Activated B cell treated with CpG ODN at 0.5 μM for 24 hours (primary cell): ENCODE data around the gene SUSD2. TPM values are rescaled to one million over a fixed set of nuclear protein-coding genes. Genes with fewer than 3 reads are reported as not detected.
A peak's percentile ranks its signal among the peaks of the same experiment; 100 is the strongest.

ENCODE experiments used
- ATAC-seq: fragments of 200-7000 bp; cut with Tn5 transposase; one replicate; pipeline ENCODE4 v1.10.0; 2021; ENCODE audit warnings: low read depth, mild to moderate bottlenecking, moderate library complexity
- CTCF ChIA-PET: fragments of 350-600 bp; sonication (Branson Sonifier 250); formaldehyde crosslinking; loops from one replicate; lab custom pipeline; 2021; ENCODE audit warnings: antibody characterized with exemption; lab: Charles Lee
- POLR2A ChIA-PET: fragments of 350-600 bp; sonication (Branson Sonifier 250); formaldehyde crosslinking; loops from one replicate; lab custom pipeline; 2021; ENCODE audit warnings: antibody characterized with exemption; lab: Charles Lee
- DNase-seq: peaks from one replicate; pipeline ENCODE4 v3.0.0; 2022
- H3K27ac Mint-ChIP-seq: one replicate; pipeline ENCODE4 v1.8.0; 2020; ENCODE audit warnings: mixed read lengths
- H3K27me3 Mint-ChIP-seq: one replicate; pipeline ENCODE4 v1.8.0; 2021; ENCODE audit warnings: mixed read lengths
- H3K36me3 Mint-ChIP-seq: one replicate; pipeline ENCODE4 v1.8.0; 2021; ENCODE audit warnings: low read depth, mixed read lengths
- H3K4me1 Mint-ChIP-seq: one replicate; pipeline ENCODE4 v1.8.0; 2021; ENCODE audit warnings: mixed read lengths
- H3K4me3 Mint-ChIP-seq: one replicate; pipeline ENCODE4 v1.8.0; 2020; ENCODE audit warnings: mild to moderate bottlenecking, mixed read lengths
- H3K9me3 Mint-ChIP-seq: one replicate; pipeline ENCODE4 v1.8.0; 2020; ENCODE audit warnings: mixed read lengths
- CTCF ChIP-seq: fragments of 200-600 bp; IDR thresholded peaks from one replicate; pipeline ENCODE4 v1.8.0; 2022; ENCODE audit warnings: antibody characterized with exemption, mild to moderate bottlenecking
- intact Hi-C: fragments of 100-400 bp; cut with micrococcal nuclease; formaldehyde crosslinking; loops from one replicate; pipeline ENCODE4 v1.15.1; 2024
- total RNA-seq: library from RNA; stranded (reverse); gene quantifications from 2 replicates; pipeline ENCODE4 v1.2.3, GENCODE V29; 2022

SUSD2 gene
- total RNA-seq, 1 donor from 2014 or later, result 0.93 TPM

- DNase-seq (no peak), ATAC-seq (no peak)
- no peak overlapping the region for H3K4me3 Mint-ChIP-seq
- no peak overlapping the region for H3K27ac Mint-ChIP-seq
- no peaks in the 10 kb centered on the region for H3K9me3 Mint-ChIP-seq
- peaks cover 10% of the 10 kb centered on the region for H3K4me1 Mint-ChIP-seq
- no peaks in the 10 kb centered on the region for H3K27me3 Mint-ChIP-seq
- ChIA-PET POLR2A (no interaction called here), CTCF (no interaction called here)
- H3K36me3 Mint-ChIP-seq, result peaks cover 2% of the 10 kb centered on the region
- intact Hi-C loops, result no loop called here
- TF ChIP-seq CTCF, result no peak
Measured at GRCh38 chr22:24184057-24184798, 2.9 kb downstream of the SUSD2 start.

- ATAC-seq, result no peak
- no peak for TF ChIP-seq CTCF
- peak; percentile 12 for DNase-seq
- CTCF ChIA-PET, result no interaction called here
- no peaks in the 10 kb centered on the region for H3K9me3 Mint-ChIP-seq
- H3K4me3 Mint-ChIP-seq, result no peak overlapping the region
- peaks cover 10% of the 10 kb centered on the region for H3K4me1 Mint-ChIP-seq
- H3K27ac Mint-ChIP-seq, result no peak overlapping the region
- POLR2A ChIA-PET, result no interaction called here
- intact Hi-C loops, result loop anchor here (5.0 kb wide), 1 partner anchor 62 kb away; the partner anchor contains the start of gene GGT5
- H3K36me3 Mint-ChIP-seq, result no peaks in the 10 kb centered on the region
- peaks cover 3% of the 10 kb centered on the region for H3K27me3 Mint-ChIP-seq
Measured at GRCh38 chr22:24185001-24185500, 3.8 kb downstream of the SUSD2 start.

GRCh38 chr22:24185501-24186351 lies 4.4 kb downstream of the SUSD2 start:
- CTCF ChIA-PET, result no interaction called here
- Mint-ChIP-seq H3K4me1 (peaks cover 10% of the 10 kb centered on the region), H3K27me3 (peaks cover 3% of the 10 kb centered on the region), H3K9me3 (no peaks in the 10 kb centered on the region), H3K4me3 (no peak overlapping the region), H3K27ac (no peak overlapping the region), H3K36me3 (no peaks in the 10 kb centered on the region)
- POLR2A ChIA-PET, result no interaction called here
- DNase-seq, result no peak
- intact Hi-C loops, result loop anchor here (5.0 kb wide), 1 partner anchor 62 kb away; the partner anchor contains the start of gene GGT5
- no peak for ATAC-seq
- TF ChIP-seq CTCF, result no peak

GRCh38 chr22:24186352-24186740 lies 5.1 kb downstream of the SUSD2 start:
- no peak overlapping the region for H3K27ac Mint-ChIP-seq
- H3K27me3 Mint-ChIP-seq, result peaks cover 3% of the 10 kb centered on the region
- DNase-seq (peak; percentile 12), ATAC-seq (no peak)
- H3K4me1 Mint-ChIP-seq, result peaks cover 10% of the 10 kb centered on the region
- POLR2A ChIA-PET, result no interaction called here
- H3K4me3 Mint-ChIP-seq, result no peak overlapping the region
- no peaks in the 10 kb centered on the region for H3K36me3 Mint-ChIP-seq
- intact Hi-C loops, result loop anchor here (5.0 kb wide), 1 partner anchor 61 kb away; the partner anchor contains the start of gene GGT5
- H3K9me3 Mint-ChIP-seq, result no peaks in the 10 kb centered on the region
- no peak for TF ChIP-seq CTCF
- CTCF ChIA-PET, result no interaction called here
